Mesangial cell (primary cell): ENCODE data around the gene CUEDC1. TPM values are rescaled to one million over a fixed set of nuclear protein-coding genes. Genes with fewer than 3 reads are reported as not detected.

ENCODE experiments used
- total RNA-seq: library from RNA; depleted of rRNA; stranded (reverse); fragments of >200 nt; gene quantifications from 2 replicates; pipeline ENCODE4 v1.2.3, GENCODE V29; 2015

Gene CUEDC1, protein sequence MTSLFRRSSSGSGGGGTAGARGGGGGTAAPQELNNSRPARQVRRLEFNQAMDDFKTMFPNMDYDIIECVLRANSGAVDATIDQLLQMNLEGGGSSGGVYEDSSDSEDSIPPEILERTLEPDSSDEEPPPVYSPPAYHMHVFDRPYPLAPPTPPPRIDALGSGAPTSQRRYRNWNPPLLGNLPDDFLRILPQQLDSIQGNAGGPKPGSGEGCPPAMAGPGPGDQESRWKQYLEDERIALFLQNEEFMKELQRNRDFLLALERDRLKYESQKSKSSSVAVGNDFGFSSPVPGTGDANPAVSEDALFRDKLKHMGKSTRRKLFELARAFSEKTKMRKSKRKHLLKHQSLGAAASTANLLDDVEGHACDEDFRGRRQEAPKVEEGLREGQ
- 16.3 and 28.5 TPM in 2 replicates for total RNA-seq

GRCh38 chr17:57955183-57955931 is at the start of gene CUEDC1:
Gene CUEDC1 (minus strand): TSS chr17:57955412. CDS start chr17:57885564, 69,848 bp downstream.

DNA sequence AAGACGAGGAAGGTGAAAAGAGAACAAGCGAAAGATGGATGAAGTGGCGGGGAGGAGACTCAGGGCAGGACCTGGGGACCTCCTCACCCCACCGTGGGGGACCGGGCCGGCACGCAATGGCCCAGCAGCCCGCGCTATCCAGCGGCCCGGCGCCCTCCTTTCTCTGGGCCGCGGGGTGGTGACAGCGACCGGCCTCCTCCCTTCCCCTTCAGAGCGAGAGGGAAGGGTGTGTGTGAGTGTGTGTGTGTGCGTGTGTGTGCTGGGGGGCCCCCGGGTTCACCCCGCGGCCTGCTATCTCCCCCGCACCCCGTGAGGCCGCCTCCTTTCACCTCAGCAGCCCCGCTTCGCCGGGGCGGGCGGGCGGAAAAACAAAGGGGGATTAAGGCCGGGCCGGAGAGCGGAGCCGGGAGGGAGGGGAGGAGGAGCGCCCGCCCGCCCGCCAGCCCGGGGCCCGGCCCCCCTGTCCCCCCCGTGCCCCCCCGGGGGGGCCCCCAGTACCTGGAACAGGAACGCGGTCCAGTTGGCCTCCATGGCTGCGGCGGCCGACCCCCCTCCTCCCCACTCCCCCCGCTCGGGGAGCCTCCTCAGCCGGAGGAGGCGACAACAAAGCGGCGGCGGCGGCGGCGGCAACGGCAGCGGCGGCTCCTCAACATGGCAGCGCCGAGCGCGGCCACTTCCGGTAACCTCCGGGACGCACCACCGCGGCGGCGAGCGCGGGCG is 32.5 kb upstream of the CUEDC1 start, which contains the start of gene VEZF1:
VEZF1 (minus strand) TSS at position 674 of the 720 bp plus-strand sequence; CDS start at position 531, 143 bp downstream.

DNA sequence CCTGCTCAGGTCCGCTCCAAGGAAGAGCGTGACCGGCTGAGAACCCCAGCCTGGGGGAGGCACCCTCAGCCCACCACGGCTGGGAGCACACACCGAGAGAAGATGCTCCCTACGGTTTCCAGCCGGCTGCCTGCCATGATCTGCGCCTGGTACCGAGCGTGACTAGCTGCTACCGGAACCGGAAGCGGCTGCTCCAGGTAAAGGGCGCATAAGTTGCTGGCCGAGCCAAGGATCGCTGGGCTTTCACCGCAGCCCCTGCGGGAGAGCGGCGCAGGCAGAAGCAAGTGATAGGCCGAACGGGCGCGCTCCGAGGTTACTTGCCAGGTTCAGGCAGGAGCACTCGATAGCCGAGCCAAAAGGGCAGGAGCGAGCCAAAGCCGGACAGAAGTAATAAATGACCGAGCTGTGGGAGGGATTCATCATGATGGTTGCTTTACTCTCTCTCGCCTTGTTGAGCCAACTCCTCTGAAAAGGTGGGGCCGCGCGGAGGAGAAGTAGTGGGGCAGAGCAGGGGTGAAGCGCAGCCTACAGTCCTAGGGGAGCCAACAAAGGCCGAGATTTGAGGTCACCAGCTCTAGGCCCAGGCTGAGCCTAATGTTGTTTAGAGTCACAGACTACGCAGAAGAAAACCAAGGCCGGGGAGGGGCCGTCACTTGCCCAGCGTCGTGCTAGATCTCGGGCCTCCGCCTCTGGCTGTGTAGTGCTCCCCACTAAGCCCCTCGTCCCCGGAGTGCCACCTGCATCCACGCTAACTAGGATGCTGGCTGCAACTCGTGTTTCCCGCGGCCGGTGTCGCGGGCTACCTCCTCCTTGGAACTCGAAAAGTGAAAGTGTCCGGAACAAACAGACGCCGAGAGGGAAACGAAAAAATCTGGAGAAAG is 105.1 kb downstream of the CUEDC1 start, which contains the start of gene MRPS23:
MRPS23 (minus strand) TSS at position 171 of the 881 bp plus-strand sequence; CDS start at position 137, 34 bp downstream.

Other genes with a start within 250 kb of the CUEDC1 start
- not detected in 2 replicates for gene CCDC182, start 210.1 kb downstream of the CUEDC1 start, total RNA-seq
- gene MRPS23, start 105.4 kb downstream of the CUEDC1 start, total RNA-seq, result 17.9 and 27.5 TPM in 2 replicates
- gene VEZF1, start 32.8 kb upstream of the CUEDC1 start, total RNA-seq, result 63.3 and 65.2 TPM in 2 replicates
- gene SRSF1, start 51.8 kb upstream of the CUEDC1 start, total RNA-seq, result 88.7 and 250 TPM in 2 replicates
- gene DYNLL2, start 128.0 kb upstream of the CUEDC1 start, total RNA-seq, result 10.1 and 11.4 TPM in 2 replicates
- gene OR4D1, start 193.0 kb upstream of the CUEDC1 start, total RNA-seq, result not detected in 2 replicates
- not detected in 2 replicates for gene OR4D2, start 211.6 kb upstream of the CUEDC1 start, total RNA-seq
- not detected in 2 replicates for gene EPX, start 237.3 kb upstream of the CUEDC1 start, total RNA-seq